Hepatocyte (in vitro differentiated cells): ENCODE results near the gene ABCB1.

ENCODE experiments used
- CTCF ChIP-seq: fragments of 200-600 bp; sonication (generic); IDR thresholded peaks from 2 replicates; pipeline ENCODE4 v1.5.1; 2016; ENCODE audit warnings: antibody characterized with exemption, mild to moderate bottlenecking; ENCODE audit not compliant: poor library complexity
- EZH2 ChIP-seq: fragments of 200-600 bp; sonication (generic); IDR thresholded peaks from 2 replicates; pipeline ENCODE4 v1.6.1; 2016; ENCODE audit warnings: antibody characterized with exemption, mild to moderate bottlenecking, borderline replicate concordance
- EZH2phosphoT487 ChIP-seq: fragments of 200-600 bp; sonication (generic); IDR thresholded peaks from one replicate; pipeline ENCODE4 v1.6.1; 2018; ENCODE audit warnings: antibody characterized with exemption, mild to moderate bottlenecking, low read depth, moderate library complexity; ENCODE audit not compliant: unreplicated experiment, severe bottlenecking

- TF ChIP-seq CTCF (no peak), EZH2 (no peak), EZH2phosphoT487 (no peak)
Measured at GRCh38 chr7:87599336-87599735, 1.3 kb downstream of the ABCB1 start.
